ENCODE data around the gene KCNJ4.
"Not testable (repeated sequence)": the region's sequence is repeated elsewhere in the genome, so short reads cannot be mapped to it uniquely, and the experiment has no call there.

KCNJ4 gene

GRCh38 chr22:38381371-38381770 is 73.6 kb downstream of the KCNJ4 start:
- DNase-seq (ENCODE audit: low spot score): not testable (repeated sequence)

Measured in AG20443 (cell line).